Colonic mucosa (tissue), 4 donors: Measurements from ENCODE around the gene MYH9. TPM values are rescaled to one million over a fixed set of nuclear protein-coding genes. Genes with fewer than 3 reads are reported as not detected.

Experiments used
- DNase-seq: peaks from one replicate; pipeline ENCODE4 v3.0.0-alpha.2; 2020
- H3K27ac ChIP-seq: fragments of 200-600 bp; one replicate; pipeline ENCODE4 v1.8.0; 2021
- H3K27me3 ChIP-seq: fragments of 200-600 bp; one replicate; pipeline ENCODE4 v1.8.0; 2021
- H3K36me3 ChIP-seq: fragments of 200-600 bp; one replicate; pipeline ENCODE4 v1.8.0; 2021
- H3K4me1 ChIP-seq: fragments of 200-600 bp; one replicate; pipeline ENCODE4 v1.8.0; 2021; ENCODE audit warnings: mild to moderate bottlenecking
- H3K4me3 ChIP-seq: fragments of 200-600 bp; one replicate; pipeline ENCODE4 v1.8.0; 2021
- H3K9ac ChIP-seq, 2 donors: one replicate each; pipeline ENCODE4 v1.7.0; 2013; ENCODE audit warnings: control low read depth in 2 of 2, low read depth in 2 of 2, low read length in 2 of 2
- H3K9me3 ChIP-seq: fragments of 200-600 bp; one replicate; pipeline ENCODE4 v1.8.0; 2021
- intact Hi-C: fragments of 100-400 bp; cut with DNase I; formaldehyde crosslinking; loops from one replicate; pipeline ENCODE4 v1.14.1; 2022
- total RNA-seq, 2 donors: library from RNA; stranded (reverse); fragmentation: NEBNext Ultra II Directional in 1 of 2; extraction: Animal tissue kit (Norgen Biotek cat#: 25700) in 1 of 2; gene quantifications; one replicate each; pipeline ENCODE4 v1.2.1, GENCODE V29; 2021
- TF ChIP-seq, protein P1 (sequence below): fragments of 200-600 bp; IDR thresholded peaks from one replicate; pipeline ENCODE4 v1.8.0; 2022; ENCODE audit warnings: antibody characterized with exemption, mild to moderate bottlenecking
- donor health status: healthy.
- donor health status: DM: no; HTN: no; CAD: no.
- donor health status: DM: no; HTN: no; CAD: no.

MYH9 gene
- total RNA-seq, 2 donors from 2014 or later, result 711 to 719 TPM

DNA sequence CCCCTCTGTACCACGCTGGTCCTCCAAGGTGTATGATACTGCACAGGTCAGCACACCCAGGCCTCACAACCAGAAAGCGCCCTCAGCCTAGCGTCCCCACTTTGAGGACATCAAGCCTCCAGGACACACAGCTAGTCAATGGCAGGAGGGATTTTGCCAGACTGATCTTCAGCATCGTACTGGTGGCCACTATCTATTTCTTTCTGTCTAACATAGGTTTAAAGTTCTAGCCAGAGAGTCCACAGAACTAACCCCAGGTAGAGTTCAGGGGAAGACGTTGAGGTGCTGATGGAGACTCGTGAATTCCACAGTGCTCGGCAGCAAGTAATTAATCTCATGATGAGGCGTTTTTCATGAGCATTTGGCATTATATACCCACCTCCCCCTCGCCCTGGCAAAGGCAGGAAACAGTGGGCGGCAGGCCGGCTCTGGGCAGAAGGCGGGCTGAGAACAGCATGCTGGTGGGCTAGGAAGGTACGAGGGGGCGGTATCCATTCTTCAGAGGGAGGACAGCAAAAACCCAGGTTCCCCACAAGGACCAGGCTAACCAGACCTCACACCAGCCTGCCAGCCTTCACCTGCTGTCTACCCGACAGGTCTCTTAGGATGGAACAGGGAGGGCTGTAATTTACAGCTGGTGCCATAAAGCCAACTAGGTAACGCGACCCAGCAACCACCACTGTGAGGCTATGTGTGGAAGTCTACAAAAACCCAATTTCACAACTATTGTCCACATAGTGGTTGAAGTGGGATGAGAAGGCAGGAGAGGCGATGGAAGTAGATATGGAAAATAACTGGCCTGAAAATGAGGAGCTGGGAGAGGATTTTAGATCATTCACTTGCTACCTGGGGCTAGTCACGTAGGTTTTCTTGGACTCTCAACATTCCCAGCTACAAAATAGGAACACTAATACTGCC, 18.5 kb downstream of the MYH9 start:
- intact Hi-C loops, result no loop called here
- Histone ChIP-seq H3K27ac (peak overlapping the region; percentile 93), H3K4me3 (no peak overlapping the region), H3K9me3 (no peaks in the 10 kb centered on the region), H3K9ac (peak overlapping the region; percentile 50 to 94), H3K27me3 (no peaks in the 10 kb centered on the region), H3K4me1 (peaks cover 78% of the 10 kb centered on the region), H3K36me3 (no peaks in the 10 kb centered on the region)
- no peak for DNase-seq
- TF ChIP-seq, protein P1, sequence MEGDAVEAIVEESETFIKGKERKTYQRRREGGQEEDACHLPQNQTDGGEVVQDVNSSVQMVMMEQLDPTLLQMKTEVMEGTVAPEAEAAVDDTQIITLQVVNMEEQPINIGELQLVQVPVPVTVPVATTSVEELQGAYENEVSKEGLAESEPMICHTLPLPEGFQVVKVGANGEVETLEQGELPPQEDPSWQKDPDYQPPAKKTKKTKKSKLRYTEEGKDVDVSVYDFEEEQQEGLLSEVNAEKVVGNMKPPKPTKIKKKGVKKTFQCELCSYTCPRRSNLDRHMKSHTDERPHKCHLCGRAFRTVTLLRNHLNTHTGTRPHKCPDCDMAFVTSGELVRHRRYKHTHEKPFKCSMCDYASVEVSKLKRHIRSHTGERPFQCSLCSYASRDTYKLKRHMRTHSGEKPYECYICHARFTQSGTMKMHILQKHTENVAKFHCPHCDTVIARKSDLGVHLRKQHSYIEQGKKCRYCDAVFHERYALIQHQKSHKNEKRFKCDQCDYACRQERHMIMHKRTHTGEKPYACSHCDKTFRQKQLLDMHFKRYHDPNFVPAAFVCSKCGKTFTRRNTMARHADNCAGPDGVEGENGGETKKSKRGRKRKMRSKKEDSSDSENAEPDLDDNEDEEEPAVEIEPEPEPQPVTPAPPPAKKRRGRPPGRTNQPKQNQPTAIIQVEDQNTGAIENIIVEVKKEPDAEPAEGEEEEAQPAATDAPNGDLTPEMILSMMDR, result no peak

DNA sequence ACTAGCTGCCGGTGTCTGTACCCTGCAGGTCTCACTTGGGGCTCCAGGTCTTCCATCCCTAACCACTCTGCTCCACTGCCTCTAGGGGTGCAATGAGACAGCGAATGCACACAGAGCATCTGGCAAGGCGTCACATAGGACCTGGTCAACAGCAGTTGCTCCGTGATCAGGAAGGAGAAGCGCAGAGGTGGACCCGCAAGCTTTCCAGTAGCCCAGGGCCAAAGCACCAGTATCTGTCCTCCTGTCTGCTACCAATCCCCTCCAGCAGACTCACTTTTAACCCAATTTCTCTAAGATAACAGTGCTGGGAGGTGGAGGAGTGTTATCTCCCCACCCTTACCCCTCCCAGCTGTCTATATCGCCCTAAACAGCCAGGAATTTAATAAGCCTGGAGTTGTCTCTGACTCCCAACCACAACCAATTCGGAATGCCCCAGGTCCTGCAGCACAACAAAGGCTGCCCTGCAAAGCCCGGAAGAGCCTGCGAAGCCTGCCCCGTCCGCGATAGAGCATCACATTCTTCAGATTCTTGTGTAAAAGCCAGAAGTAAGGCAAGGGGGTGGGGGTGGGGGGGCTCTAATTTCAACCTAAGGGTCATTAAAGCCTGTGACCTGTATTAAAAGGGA, 19.3 kb downstream of the MYH9 start:
- peak overlapping the region in 1 of 2 donors; percentile 94 for H3K9ac ChIP-seq
- TF ChIP-seq, protein P1, result no peak

DNA sequence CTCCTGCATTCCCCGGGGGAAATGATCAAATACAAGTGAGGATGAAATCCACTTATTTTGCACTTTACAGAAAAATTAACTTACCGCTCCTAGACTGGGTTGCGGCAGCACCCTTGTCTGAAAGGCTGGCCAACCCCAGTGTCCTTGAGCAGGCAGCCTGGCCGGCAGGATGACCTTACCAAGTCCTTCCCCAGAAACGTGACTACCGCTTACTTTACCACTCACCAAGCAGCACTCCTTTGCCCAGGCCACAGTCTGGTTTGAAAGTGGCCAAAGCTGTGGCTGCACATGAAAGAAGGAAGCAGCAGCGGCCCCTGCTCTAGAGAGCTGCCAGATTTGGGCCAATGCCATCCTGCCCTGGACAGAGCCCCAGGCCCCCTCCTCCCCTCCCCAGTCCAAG, 20.3 kb downstream of the MYH9 start:
- Histone ChIP-seq H3K27me3 (no peaks in the 10 kb centered on the region), H3K4me3 (no peak overlapping the region), H3K9ac (peak overlapping the region in 1 of 2 donors; percentile 19), H3K9me3 (no peaks in the 10 kb centered on the region), H3K4me1 (peaks cover 84% of the 10 kb centered on the region), H3K36me3 (no peaks in the 10 kb centered on the region), H3K27ac (peak overlapping the region; percentile 93)
- DNase-seq, result no peak
- intact Hi-C loops, result no loop called here
- TF ChIP-seq, protein P1, result no peak

More for the DNA sequence above, 19.3 kb downstream of the MYH9 start:
- no peaks in the 10 kb centered on the region for H3K36me3 ChIP-seq
- peaks cover 84% of the 10 kb centered on the region for H3K4me1 ChIP-seq
- DNase-seq, result no peak
- H3K27me3 ChIP-seq, result no peaks in the 10 kb centered on the region
- peak overlapping the region; percentile 93 for H3K27ac ChIP-seq
- no peak overlapping the region for H3K4me3 ChIP-seq
- H3K9me3 ChIP-seq, result no peaks in the 10 kb centered on the region
- intact Hi-C loops, result no loop called here

DNA sequence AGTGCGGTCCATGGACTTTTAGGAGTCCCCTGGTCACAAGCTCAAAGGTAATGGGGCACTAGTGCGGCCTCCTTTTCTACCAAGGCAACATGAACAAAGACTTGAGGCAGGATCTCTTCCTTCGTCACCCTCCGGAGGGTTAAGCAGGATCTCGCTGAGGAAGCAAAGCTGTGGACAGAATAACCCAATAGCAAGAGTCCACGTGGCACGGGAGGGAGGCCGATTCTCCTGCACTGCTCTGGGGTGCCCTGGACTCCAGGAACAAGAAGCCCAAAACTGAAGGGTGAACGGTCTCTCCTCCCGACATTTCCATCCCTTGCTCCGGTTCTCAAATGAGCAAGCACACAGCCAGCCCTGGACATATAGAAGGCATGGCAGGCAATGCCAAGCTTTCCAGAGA, 20.7 kb downstream of the MYH9 start:
- Histone ChIP-seq H3K9me3 (no peaks in the 10 kb centered on the region), H3K27me3 (no peaks in the 10 kb centered on the region), H3K27ac (peak overlapping the region; percentile 93), H3K4me1 (peaks cover 82% of the 10 kb centered on the region), H3K4me3 (no peak overlapping the region), H3K9ac (peak overlapping the region; percentile 19 to 28), H3K36me3 (no peaks in the 10 kb centered on the region)
- TF ChIP-seq, protein P1, result no peak
- intact Hi-C loops, result no loop called here
- no peak for DNase-seq

DNA sequence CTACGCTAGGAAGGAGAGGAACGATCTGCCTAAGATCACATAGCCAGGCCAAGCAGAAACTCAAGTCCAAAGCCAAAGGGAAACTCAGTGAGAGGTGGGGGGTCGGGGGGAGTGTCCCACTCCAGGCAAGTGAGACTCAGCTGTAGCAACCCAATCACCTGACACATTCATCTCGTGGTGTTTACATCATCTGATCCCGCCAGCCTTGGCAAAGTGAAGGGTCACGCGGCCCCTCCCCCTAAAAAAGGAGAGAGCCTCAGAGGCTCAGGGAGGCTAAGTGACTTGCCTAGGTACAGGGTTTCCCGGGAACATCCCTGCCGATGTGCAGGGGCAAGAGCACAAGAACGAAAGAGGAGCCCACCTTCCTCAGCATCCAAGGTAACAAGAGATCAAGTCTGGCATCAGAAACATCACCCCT, 21.5 kb downstream of the MYH9 start:
- TF ChIP-seq, protein P1, result no peak
- no peak overlapping the region for H3K4me3 ChIP-seq
- H3K9me3 ChIP-seq, result no peaks in the 10 kb centered on the region
- peak overlapping the region; percentile 19 to 33 for H3K9ac ChIP-seq
- H3K27me3 ChIP-seq, result no peaks in the 10 kb centered on the region
- intact Hi-C loops, result no loop called here
- no peaks in the 10 kb centered on the region for H3K36me3 ChIP-seq
- no peak for DNase-seq
- H3K4me1 ChIP-seq, result peaks cover 82% of the 10 kb centered on the region
- H3K27ac ChIP-seq, result peak overlapping the region; percentile 93
